ENCODE results near the gene OLFM1. TPM values are rescaled to one million over a fixed set of nuclear protein-coding genes. Genes with fewer than 3 reads are reported as not detected.
"Not testable (repeated sequence)": the region's sequence is repeated elsewhere in the genome, so short reads cannot be mapped to it uniquely, and the experiment has no call there.

The OLFM1 gene
- total RNA-seq, 3 donors from 2014 or later = 0.22 to 0.26 TPM; not detected in 1

- no peak for DNase-seq
- H3K27me3 Mint-ChIP-seq (ENCODE audit: low read depth) = peaks cover 55% of the 10 kb centered on the region
- no peaks in the 10 kb centered on the region for H3K4me1 Mint-ChIP-seq (ENCODE audit: low read depth)
- H3K4me3 Mint-ChIP-seq = no peak overlapping the region
- H3K36me3 Mint-ChIP-seq (ENCODE audit: insufficient read depth) = no peaks in the 10 kb centered on the region
- H3K9me3 Mint-ChIP-seq = no peaks in the 10 kb centered on the region
- ATAC-seq = no peak
Measured at GRCh38 chr9:135109650-135110049, 22.2 kb downstream of the OLFM1 start.

GRCh38 chr9:135110416-135110815 is 22.9 kb downstream of the OLFM1 start:
- no peaks in the 10 kb centered on the region for H3K4me1 Mint-ChIP-seq (ENCODE audit: low read depth)
- no peak for DNase-seq
- no peaks in the 10 kb centered on the region for H3K9me3 Mint-ChIP-seq
- no peak for ATAC-seq
- no peak overlapping the region for H3K4me3 Mint-ChIP-seq
- no peaks in the 10 kb centered on the region for H3K36me3 Mint-ChIP-seq (ENCODE audit: insufficient read depth)
- H3K27me3 Mint-ChIP-seq (ENCODE audit: low read depth) = peaks cover 51% of the 10 kb centered on the region

GRCh38 chr9:135111600-135111999 is 24.1 kb downstream of the OLFM1 start:
- peaks cover 48% of the 10 kb centered on the region for H3K27me3 Mint-ChIP-seq (ENCODE audit: low read depth)
- not testable (repeated sequence) for DNase-seq; H3K36me3 Mint-ChIP-seq (ENCODE audit: insufficient read depth); H3K4me1 Mint-ChIP-seq (ENCODE audit: low read depth); H3K9me3 Mint-ChIP-seq; ATAC-seq; H3K4me3 Mint-ChIP-seq

- Mint-ChIP-seq H3K9me3 (no peaks in the 10 kb centered on the region), H3K27me3 (ENCODE audit: low read depth) (peaks cover 4% of the 10 kb centered on the region), H3K4me3 (no peak overlapping the region), H3K4me1 (ENCODE audit: low read depth) (no peaks in the 10 kb centered on the region), H3K36me3 (ENCODE audit: insufficient read depth) (no peaks in the 10 kb centered on the region)
- ATAC-seq = no peak
- no peak for DNase-seq
Measured at GRCh38 chr9:135116371-135116770, 28.9 kb downstream of the OLFM1 start.

GRCh38 chr9:135116881-135117280 is 29.4 kb downstream of the OLFM1 start:
- no peak for ATAC-seq
- H3K36me3 Mint-ChIP-seq (ENCODE audit: insufficient read depth) = no peaks in the 10 kb centered on the region
- H3K4me1 Mint-ChIP-seq (ENCODE audit: low read depth) = no peaks in the 10 kb centered on the region
- no peaks in the 10 kb centered on the region for H3K9me3 Mint-ChIP-seq
- H3K4me3 Mint-ChIP-seq = no peak overlapping the region
- no peak for DNase-seq
- peaks cover 4% of the 10 kb centered on the region for H3K27me3 Mint-ChIP-seq (ENCODE audit: low read depth)

- Mint-ChIP-seq H3K27me3 (ENCODE audit: low read depth) (peaks cover 4% of the 10 kb centered on the region), H3K4me1 (ENCODE audit: low read depth) (no peaks in the 10 kb centered on the region), H3K4me3 (no peak overlapping the region), H3K9me3 (no peaks in the 10 kb centered on the region), H3K36me3 (ENCODE audit: insufficient read depth) (no peaks in the 10 kb centered on the region)
- no peak for DNase-seq
- ATAC-seq = no peak
Measured at GRCh38 chr9:135117281-135117680, 29.8 kb downstream of the OLFM1 start.

- ATAC-seq = no peak
- no peaks in the 10 kb centered on the region for H3K4me1 Mint-ChIP-seq (ENCODE audit: low read depth)
- no peak for DNase-seq
- peaks cover 5% of the 10 kb centered on the region for H3K27me3 Mint-ChIP-seq (ENCODE audit: low read depth)
- no peaks in the 10 kb centered on the region for H3K36me3 Mint-ChIP-seq (ENCODE audit: insufficient read depth)
- H3K4me3 Mint-ChIP-seq = no peak overlapping the region
- no peaks in the 10 kb centered on the region for H3K9me3 Mint-ChIP-seq
Measured at GRCh38 chr9:135119496-135120064, 32.1 kb downstream of the OLFM1 start.

GRCh38 chr9:135120249-135120648 is 32.8 kb downstream of the OLFM1 start:
- H3K36me3 Mint-ChIP-seq (ENCODE audit: insufficient read depth) = no peaks in the 10 kb centered on the region
- no peaks in the 10 kb centered on the region for H3K9me3 Mint-ChIP-seq
- H3K27me3 Mint-ChIP-seq (ENCODE audit: low read depth) = peaks cover 5% of the 10 kb centered on the region
- ATAC-seq = no peak
- no peak overlapping the region for H3K4me3 Mint-ChIP-seq
- no peak for DNase-seq
- H3K4me1 Mint-ChIP-seq (ENCODE audit: low read depth) = no peaks in the 10 kb centered on the region

GRCh38 chr9:135122316-135122715 is 34.8 kb downstream of the OLFM1 start:
- H3K4me3 Mint-ChIP-seq = no peak overlapping the region
- H3K4me1 Mint-ChIP-seq (ENCODE audit: low read depth) = no peaks in the 10 kb centered on the region
- ATAC-seq (no peak), DNase-seq (no peak)
- H3K27me3 Mint-ChIP-seq (ENCODE audit: low read depth) = peaks cover 5% of the 10 kb centered on the region
- H3K36me3 Mint-ChIP-seq (ENCODE audit: insufficient read depth) = no peaks in the 10 kb centered on the region
- no peaks in the 10 kb centered on the region for H3K9me3 Mint-ChIP-seq

- H3K36me3 Mint-ChIP-seq (ENCODE audit: insufficient read depth) = no peaks in the 10 kb centered on the region
- peaks cover 5% of the 10 kb centered on the region for H3K27me3 Mint-ChIP-seq (ENCODE audit: low read depth)
- no peak for DNase-seq
Measured at GRCh38 chr9:135123126-135123772, 35.8 kb downstream of the OLFM1 start.

GRCh38 chr9:135123773-135124134 is 36.3 kb downstream of the OLFM1 start:
- H3K4me1 Mint-ChIP-seq (ENCODE audit: low read depth) = no peaks in the 10 kb centered on the region
- no peaks in the 10 kb centered on the region for H3K36me3 Mint-ChIP-seq (ENCODE audit: insufficient read depth)
- ATAC-seq (no peak), DNase-seq (no peak)
- no peaks in the 10 kb centered on the region for H3K9me3 Mint-ChIP-seq
- H3K27me3 Mint-ChIP-seq (ENCODE audit: low read depth) = peaks cover 5% of the 10 kb centered on the region
- H3K4me3 Mint-ChIP-seq = no peak overlapping the region

More at GRCh38 chr9:135123126-135123772, 35.8 kb downstream of the OLFM1 start:
- no peak for ATAC-seq
- Mint-ChIP-seq H3K4me1 (ENCODE audit: low read depth) (no peaks in the 10 kb centered on the region), H3K4me3 (no peak overlapping the region), H3K9me3 (no peaks in the 10 kb centered on the region)

GRCh38 chr9:135126451-135127187 is 39.2 kb downstream of the OLFM1 start:
- H3K36me3 Mint-ChIP-seq (ENCODE audit: insufficient read depth) = no peaks in the 10 kb centered on the region
- H3K4me1 Mint-ChIP-seq (ENCODE audit: low read depth) = no peaks in the 10 kb centered on the region
- DNase-seq (no peak), ATAC-seq (no peak)
- H3K9me3 Mint-ChIP-seq = peaks cover 5% of the 10 kb centered on the region
- H3K4me3 Mint-ChIP-seq = no peak overlapping the region
- H3K27me3 Mint-ChIP-seq (ENCODE audit: low read depth) = peaks cover 5% of the 10 kb centered on the region

- H3K9me3 Mint-ChIP-seq = peaks cover 5% of the 10 kb centered on the region
- ATAC-seq = no peak
Measured at GRCh38 chr9:135127718-135128670, 40.5 kb downstream of the OLFM1 start.

GRCh38 chr9:135129137-135129695 is 41.7 kb downstream of the OLFM1 start:
- peaks cover 3% of the 10 kb centered on the region for H3K27me3 Mint-ChIP-seq (ENCODE audit: low read depth)
- no peaks in the 10 kb centered on the region for H3K36me3 Mint-ChIP-seq (ENCODE audit: insufficient read depth)
- no peak overlapping the region for H3K4me3 Mint-ChIP-seq
- no peaks in the 10 kb centered on the region for H3K4me1 Mint-ChIP-seq (ENCODE audit: low read depth)
- no peak for ATAC-seq
- peaks cover 5% of the 10 kb centered on the region for H3K9me3 Mint-ChIP-seq
- DNase-seq = no peak

More at GRCh38 chr9:135127718-135128670, 40.5 kb downstream of the OLFM1 start:
- peaks cover 3% of the 10 kb centered on the region for H3K27me3 Mint-ChIP-seq (ENCODE audit: low read depth)
- H3K36me3 Mint-ChIP-seq (ENCODE audit: insufficient read depth) = no peaks in the 10 kb centered on the region
- no peak for DNase-seq
- H3K4me3 Mint-ChIP-seq = no peak overlapping the region
- no peaks in the 10 kb centered on the region for H3K4me1 Mint-ChIP-seq (ENCODE audit: low read depth)
